Activated CD4-positive, alpha-beta T cell treated with anti-CD3 and anti-CD28 coated beads, Interleukin-2, amount 10 ng/mL, durations not matched to agents 24 days and 14 days (primary cell): Measurements from ENCODE around the gene PLXNA4. TPM values are rescaled to one million over a fixed set of nuclear protein-coding genes. Genes with fewer than 3 reads are reported as not detected.

Experiments used
- DNase-seq: peaks from one replicate; pipeline ENCODE4 v3.0.0; 2022
- H3K27ac Mint-ChIP-seq: one replicate; pipeline ENCODE4 v1.8.0; 2022; ENCODE audit warnings: mild to moderate bottlenecking, mixed read lengths
- H3K27me3 Mint-ChIP-seq: one replicate; pipeline ENCODE4 v1.8.0; 2022; ENCODE audit warnings: mixed read lengths
- H3K36me3 Mint-ChIP-seq: one replicate; pipeline ENCODE4 v1.8.0; 2022; ENCODE audit warnings: low read depth, mild to moderate bottlenecking, mixed read lengths
- H3K4me1 Mint-ChIP-seq: one replicate; pipeline ENCODE4 v1.8.0; 2021; ENCODE audit warnings: mixed read lengths
- H3K4me3 Mint-ChIP-seq: one replicate; pipeline ENCODE4 v1.8.0; 2022; ENCODE audit warnings: mild to moderate bottlenecking, moderate library complexity, mixed read lengths
- H3K9me3 Mint-ChIP-seq: one replicate; pipeline ENCODE4 v1.8.0; 2021; ENCODE audit warnings: mixed read lengths
- intact Hi-C: fragments of 100-400 bp; cut with micrococcal nuclease; formaldehyde crosslinking; loops from one replicate; pipeline ENCODE4 v1.15.1; 2023
- total RNA-seq: library from RNA; stranded (reverse); gene quantifications from 2 replicates; pipeline ENCODE4 v1.2.3, GENCODE V29; 2022

The PLXNA4 gene
- total RNA-seq, 1 donor from 2014 or later = 0.70 TPM

DNA sequence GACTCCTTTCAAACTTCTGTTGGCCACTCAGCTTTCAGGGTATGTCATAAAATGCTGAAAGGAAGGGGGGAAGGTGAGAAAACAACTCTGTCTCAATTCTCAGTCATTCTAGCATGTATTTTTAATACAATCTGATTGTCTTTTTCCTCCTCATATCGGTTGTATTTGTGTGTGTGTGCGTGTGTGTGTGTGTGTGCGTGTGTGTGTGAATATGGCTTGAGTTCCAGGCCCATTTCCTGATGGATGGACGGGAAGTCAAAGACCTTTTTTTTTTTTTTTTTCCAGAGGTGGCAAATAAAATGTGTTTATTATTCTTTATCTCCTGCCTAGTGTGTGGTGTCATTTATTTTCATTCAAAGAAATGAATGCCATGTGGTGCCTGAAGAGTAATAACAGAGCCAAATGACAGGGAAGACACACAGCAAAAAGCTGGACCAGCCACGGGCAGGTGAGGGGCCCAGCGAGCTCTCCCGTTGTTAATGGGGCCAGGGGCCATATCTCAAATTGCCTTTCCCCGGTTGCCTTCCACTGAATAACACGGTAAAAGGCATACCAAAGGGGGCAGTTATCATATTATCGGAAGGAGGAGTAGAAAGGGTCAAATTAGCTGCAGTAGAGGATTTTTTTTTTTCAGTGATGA lies 3.1 kb upstream of the PLXNA4 start:
- Mint-ChIP-seq H3K4me1 (peaks cover 25% of the 10 kb centered on the region), H3K4me3 (no peak overlapping the region), H3K9me3 (no peaks in the 10 kb centered on the region), H3K27me3 (peaks cover 61% of the 10 kb centered on the region), H3K27ac (no peak overlapping the region), H3K36me3 (no peaks in the 10 kb centered on the region)
- intact Hi-C loops = loop anchor here (5.0 kb wide), 1 partner anchor 142 kb away; no protein-coding TSS in a partner anchor
- no peak for DNase-seq

DNA sequence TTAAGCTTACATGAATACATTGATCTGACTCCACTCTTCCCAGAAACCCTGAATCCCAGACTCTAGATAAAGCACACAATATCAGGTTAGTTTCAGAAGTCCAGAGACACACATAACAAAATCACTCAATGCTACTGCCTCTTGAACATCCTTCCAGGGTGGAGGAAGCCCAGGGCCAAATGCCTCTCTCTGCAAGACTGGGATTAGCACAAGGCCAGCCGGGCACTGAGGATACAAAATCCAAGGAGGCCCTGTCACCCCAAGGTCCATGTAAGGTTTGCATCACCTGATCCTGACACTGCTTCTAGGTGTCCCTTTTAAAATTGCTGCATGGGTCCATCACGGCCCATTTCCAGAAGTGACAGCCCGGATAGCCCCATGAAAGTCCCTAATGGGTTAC lies 2.6 kb upstream of the PLXNA4 start:
- Mint-ChIP-seq H3K9me3 (no peaks in the 10 kb centered on the region), H3K27me3 (peaks cover 64% of the 10 kb centered on the region), H3K27ac (no peak overlapping the region), H3K4me3 (no peak overlapping the region), H3K36me3 (no peaks in the 10 kb centered on the region), H3K4me1 (peaks cover 28% of the 10 kb centered on the region)
- no peak for DNase-seq
- intact Hi-C loops = loop anchor here (5.0 kb wide), 1 partner anchor 142 kb away; no protein-coding TSS in a partner anchor

DNA sequence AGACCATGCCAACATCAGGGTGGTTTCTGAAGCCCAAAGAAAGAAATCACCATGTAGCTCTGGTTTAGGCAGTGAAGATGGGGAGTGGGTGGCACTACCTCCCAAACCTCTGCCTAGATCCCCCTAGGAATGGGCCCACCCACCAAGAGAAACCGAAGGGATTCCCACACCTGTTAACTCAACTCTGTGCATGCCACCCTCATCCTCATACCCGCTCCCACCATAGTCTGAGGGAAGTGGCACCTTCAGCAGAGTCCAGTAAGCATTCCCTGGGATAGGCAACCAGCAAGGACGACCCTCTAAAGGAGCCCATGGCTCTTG lies 1.7 kb upstream of the PLXNA4 start:
- Mint-ChIP-seq H3K4me1 (peaks cover 36% of the 10 kb centered on the region), H3K9me3 (no peaks in the 10 kb centered on the region), H3K4me3 (peak overlapping the region; percentile 68), H3K27ac (no peak overlapping the region), H3K27me3 (peaks cover 69% of the 10 kb centered on the region), H3K36me3 (peaks cover 2% of the 10 kb centered on the region)
- no peak for DNase-seq
- intact Hi-C loops = loop anchor here (5.0 kb wide), 1 partner anchor 141 kb away; no protein-coding TSS in a partner anchor

DNA sequence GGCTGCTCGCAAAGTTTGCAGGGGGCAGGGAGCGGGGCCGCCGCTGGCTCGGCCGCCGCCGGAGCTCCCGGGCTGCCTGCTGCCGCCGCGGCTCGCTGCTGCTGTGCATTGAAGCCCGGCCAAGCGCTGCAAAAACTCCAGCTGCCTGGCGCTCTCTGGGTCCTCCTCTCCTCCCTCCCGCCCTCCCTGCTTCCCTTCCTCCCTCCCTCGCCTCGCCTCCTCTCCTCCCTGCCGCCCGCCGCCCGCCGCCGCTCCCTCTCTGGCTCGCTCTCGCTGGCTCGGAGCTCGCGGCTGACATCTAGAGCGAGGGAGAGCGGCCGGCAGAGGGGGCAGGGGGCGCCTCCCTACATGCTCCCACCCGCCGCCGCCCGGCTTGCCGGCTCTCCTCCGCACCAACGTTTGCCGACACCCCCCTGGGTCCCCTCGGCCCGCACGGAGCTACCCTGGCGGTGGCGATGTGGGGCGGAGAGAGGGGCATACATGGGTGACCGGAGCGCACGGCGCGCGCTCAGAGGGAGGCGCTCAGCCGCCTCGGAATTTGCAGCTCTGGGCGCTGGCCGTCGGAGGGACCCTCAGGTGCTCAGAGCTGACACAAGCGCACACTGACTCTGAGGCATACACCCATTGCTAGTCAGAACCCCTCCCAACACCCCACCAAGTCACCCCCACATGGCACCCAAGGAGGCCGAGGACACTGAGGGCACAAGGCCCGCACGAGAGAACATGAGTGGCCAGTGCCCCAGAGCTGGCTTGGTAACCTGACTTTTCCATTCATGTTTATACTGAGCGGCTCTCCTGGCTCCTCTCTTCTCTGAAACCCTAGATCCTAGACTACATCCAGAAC lies 1.2 kb upstream of the PLXNA4 start:
- Mint-ChIP-seq H3K4me3 (peak overlapping the region; percentile 68), H3K27ac (no peak overlapping the region), H3K4me1 (peaks cover 38% of the 10 kb centered on the region), H3K27me3 (peaks cover 70% of the 10 kb centered on the region), H3K36me3 (peaks cover 4% of the 10 kb centered on the region), H3K9me3 (no peaks in the 10 kb centered on the region)
- intact Hi-C loops = loop anchor here (5.0 kb wide), 1 partner anchor 140 kb away; no protein-coding TSS in a partner anchor
- peak; percentile 81 for DNase-seq

DNA sequence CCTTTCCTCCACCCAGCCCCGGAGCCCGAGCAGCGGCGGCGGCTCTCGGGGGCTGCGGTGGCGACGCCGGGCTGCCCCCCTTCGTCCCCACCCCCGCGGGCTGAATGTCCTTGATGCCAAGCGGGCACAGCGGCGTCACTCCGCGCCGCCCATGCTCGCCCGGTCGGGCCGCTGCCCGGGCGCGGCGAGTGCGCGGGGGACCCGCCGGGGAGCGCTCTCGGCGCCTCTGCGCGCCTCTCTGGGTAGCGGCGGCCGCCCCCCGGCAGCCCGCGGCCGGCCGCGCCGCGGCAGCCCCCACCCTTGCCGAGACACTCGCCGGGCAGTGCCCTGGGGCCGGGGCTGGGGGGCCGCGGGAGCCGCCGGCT lies 433 bp upstream of the PLXNA4 start:
- intact Hi-C loops = loop anchor here (5.0 kb wide), 1 partner anchor 139 kb away; no protein-coding TSS in a partner anchor
- peaks cover 38% of the 10 kb centered on the region for H3K4me1 Mint-ChIP-seq
- H3K4me3 Mint-ChIP-seq = peak overlapping the region; percentile 77
- H3K27me3 Mint-ChIP-seq = peaks cover 74% of the 10 kb centered on the region
- H3K9me3 Mint-ChIP-seq = no peaks in the 10 kb centered on the region
- no peak for DNase-seq
- no peak overlapping the region for H3K27ac Mint-ChIP-seq
- peaks cover 4% of the 10 kb centered on the region for H3K36me3 Mint-ChIP-seq

DNA sequence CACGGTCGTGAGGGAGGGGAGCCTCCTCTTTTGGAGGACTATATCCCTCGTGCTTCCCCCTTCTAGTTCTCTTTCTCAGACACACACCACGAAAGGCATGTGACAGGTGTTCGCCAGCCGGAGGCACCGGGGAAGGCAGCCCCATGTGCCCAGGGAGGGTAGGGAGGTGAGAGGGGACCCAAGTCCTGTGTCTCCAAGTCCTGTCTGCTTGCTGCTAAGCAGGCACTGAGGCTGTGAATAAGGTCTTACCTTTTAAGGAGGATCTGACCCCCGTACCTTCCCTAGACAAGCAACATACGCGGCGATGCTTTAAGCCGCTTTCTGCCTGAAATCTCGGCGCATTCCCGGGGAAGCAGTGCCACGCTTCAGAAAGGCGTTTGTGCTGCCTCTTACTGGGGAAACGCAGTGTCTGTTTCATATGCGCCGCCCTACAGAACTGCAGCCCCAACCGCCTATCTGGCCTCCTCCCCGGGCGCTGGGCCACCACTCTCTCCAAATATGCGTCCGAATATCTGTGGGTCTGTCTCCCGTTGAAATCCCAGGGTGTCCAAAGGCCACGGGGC lies 770 bp downstream of the PLXNA4 start:
- Mint-ChIP-seq H3K36me3 (peaks cover 6% of the 10 kb centered on the region), H3K9me3 (no peaks in the 10 kb centered on the region), H3K27ac (no peak overlapping the region), H3K4me1 (peaks cover 33% of the 10 kb centered on the region), H3K4me3 (peak overlapping the region; percentile 77), H3K27me3 (peaks cover 77% of the 10 kb centered on the region)
- intact Hi-C loops = loop anchor here (5.0 kb wide), 1 partner anchor 138 kb away; no protein-coding TSS in a partner anchor
- DNase-seq = peak; percentile 77

DNA sequence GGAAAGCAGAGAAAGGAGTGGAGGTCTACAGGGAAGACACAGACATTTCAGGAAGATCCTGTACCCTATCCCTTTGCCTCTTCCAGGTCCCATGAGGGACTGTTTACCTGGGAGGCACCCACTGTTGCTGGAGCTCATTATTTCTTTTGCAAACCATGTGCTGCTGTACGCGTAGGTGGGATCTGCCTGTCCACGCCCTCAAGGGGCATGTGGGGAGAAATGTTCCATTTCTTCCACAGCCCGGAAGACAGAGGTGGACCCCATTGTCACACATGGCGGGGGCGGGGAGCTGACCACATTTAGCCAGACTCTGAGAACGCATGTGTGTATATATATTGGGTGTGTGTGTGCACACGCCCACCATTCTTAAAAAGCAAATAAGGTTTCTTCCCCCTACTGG lies 2.0 kb downstream of the PLXNA4 start:
- no peak for DNase-seq
- H3K27me3 Mint-ChIP-seq = peaks cover 82% of the 10 kb centered on the region
- peak overlapping the region; percentile 40 for H3K4me3 Mint-ChIP-seq
- H3K27ac Mint-ChIP-seq = no peak overlapping the region
- intact Hi-C loops = no loop called here
- H3K9me3 Mint-ChIP-seq = no peaks in the 10 kb centered on the region
- peaks cover 11% of the 10 kb centered on the region for H3K36me3 Mint-ChIP-seq
- H3K4me1 Mint-ChIP-seq = peaks cover 34% of the 10 kb centered on the region

DNA sequence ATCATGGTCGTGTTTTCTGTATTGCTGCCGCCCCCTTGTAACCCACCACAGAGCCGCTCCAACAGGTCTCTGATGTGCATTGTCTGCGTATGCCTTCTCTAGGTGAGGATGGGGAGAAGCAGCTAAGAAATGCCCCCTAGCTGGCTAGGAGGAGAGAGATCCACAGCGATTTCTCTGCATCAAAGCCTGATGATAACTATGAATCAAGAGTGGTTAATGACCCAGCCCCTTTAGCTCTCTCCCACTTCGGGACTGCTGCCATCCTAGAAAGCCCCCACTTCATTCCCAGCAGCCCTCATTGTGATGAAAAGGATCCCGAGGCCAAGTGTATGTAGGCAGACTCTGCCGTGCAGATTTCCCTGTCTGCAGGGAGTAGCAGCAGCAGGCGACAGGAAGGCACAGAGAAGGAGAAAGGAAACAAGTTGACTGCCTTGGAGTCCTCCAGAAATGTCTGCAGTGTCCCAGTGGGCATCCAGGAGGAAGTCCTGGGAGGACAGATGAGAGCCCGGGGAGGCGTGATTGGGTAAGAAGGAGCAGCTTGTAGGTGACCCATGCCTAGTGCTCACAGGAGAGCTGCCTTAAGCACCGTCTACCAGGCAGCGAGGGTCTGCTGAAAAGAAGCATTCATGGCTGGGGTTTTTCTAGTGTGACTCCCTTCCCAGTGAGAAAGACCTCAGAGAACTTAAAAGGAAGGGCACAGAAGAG lies 2.9 kb downstream of the PLXNA4 start:
- peak overlapping the region; percentile 40 for H3K4me3 Mint-ChIP-seq
- peaks cover 12% of the 10 kb centered on the region for H3K36me3 Mint-ChIP-seq
- peaks cover 34% of the 10 kb centered on the region for H3K4me1 Mint-ChIP-seq
- no peaks in the 10 kb centered on the region for H3K9me3 Mint-ChIP-seq
- intact Hi-C loops = no loop called here
- peaks cover 80% of the 10 kb centered on the region for H3K27me3 Mint-ChIP-seq
- no peak overlapping the region for H3K27ac Mint-ChIP-seq
- DNase-seq = no peak

DNA sequence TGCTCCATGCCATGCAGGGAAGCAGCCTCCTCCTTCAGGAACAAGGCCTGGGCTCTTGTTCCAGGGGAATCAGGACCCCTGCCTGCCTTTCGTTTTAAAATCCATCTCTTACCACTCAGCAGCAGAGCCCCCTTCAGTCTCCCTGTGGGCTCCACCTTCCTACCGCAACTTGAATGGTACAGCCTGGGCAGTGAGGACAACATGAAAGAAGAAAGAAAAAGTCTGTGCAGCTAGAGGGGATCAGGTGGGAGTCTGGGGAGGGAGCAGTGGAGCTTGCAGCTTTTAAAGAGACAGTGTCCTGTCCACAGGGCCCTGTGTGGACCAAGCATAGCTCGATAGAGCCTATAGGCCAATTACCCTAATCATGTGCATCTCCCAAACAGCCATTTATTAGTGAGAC lies 3.7 kb downstream of the PLXNA4 start:
- Mint-ChIP-seq H3K4me1 (peaks cover 32% of the 10 kb centered on the region), H3K27me3 (peaks cover 78% of the 10 kb centered on the region), H3K27ac (no peak overlapping the region), H3K9me3 (no peaks in the 10 kb centered on the region), H3K4me3 (no peak overlapping the region), H3K36me3 (peaks cover 12% of the 10 kb centered on the region)
- DNase-seq = no peak
- intact Hi-C loops = no loop called here

DNA sequence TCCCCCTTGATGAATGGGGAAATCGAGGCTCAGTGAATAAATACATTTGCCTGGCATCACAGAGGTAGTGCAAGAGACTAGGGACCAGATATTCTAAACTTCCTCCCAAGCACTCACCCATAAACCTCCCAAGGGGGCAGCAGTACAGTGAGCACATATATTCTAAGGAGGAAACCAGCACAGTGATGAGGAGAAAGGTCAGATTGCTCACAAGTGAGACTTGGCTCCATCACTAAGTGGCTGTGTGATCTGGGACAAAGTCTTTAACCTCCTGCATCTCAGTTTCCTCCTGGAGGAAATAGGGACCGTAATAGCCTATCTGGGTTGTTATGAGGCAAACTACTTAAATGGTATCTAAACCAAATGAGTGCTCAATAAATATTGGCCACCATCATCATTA lies 4.3 kb downstream of the PLXNA4 start:
- H3K27ac Mint-ChIP-seq = no peak overlapping the region
- peaks cover 83% of the 10 kb centered on the region for H3K27me3 Mint-ChIP-seq
- H3K36me3 Mint-ChIP-seq = peaks cover 12% of the 10 kb centered on the region
- peaks cover 31% of the 10 kb centered on the region for H3K4me1 Mint-ChIP-seq
- DNase-seq = no peak
- no peak overlapping the region for H3K4me3 Mint-ChIP-seq
- intact Hi-C loops = no loop called here
- no peaks in the 10 kb centered on the region for H3K9me3 Mint-ChIP-seq

DNA sequence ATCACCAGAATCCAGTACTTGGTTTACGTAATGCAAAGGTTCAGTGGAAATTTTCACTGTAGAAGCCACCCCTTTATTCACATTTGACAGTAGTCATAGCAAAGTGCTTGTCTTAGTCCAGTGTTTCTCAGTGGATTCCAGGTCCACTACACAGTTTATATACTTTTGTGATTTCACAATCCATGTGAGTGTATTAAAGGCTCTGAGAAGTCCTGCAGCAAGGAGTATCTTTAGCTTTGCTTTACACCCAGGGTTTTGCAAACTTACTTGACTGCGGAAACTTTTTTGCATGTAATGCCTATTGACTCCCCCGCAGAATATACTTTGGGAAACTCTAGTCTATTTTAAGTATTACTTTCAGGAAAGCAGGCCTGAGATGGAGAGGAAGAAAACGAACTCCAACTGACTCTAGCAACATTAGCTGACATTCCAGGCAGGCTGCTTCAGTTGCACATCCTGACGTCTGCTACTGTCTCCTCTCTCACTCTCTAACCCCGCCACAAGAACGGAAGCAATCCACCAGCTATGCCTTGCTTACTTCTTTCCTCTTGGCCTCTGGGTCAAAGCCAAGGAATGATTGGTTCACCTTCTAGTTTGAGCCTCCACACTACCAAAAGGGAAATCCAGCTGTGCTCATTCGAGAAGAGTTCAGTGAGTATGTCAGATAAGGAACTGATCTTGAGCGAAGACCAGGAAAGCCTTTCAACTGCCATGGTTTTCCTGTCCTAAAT lies 6.2 kb downstream of the PLXNA4 start:
- Mint-ChIP-seq H3K9me3 (no peaks in the 10 kb centered on the region), H3K4me1 (peaks cover 22% of the 10 kb centered on the region), H3K4me3 (no peak overlapping the region), H3K36me3 (peaks cover 12% of the 10 kb centered on the region), H3K27ac (no peak overlapping the region), H3K27me3 (peaks cover 84% of the 10 kb centered on the region)
- no peak for DNase-seq
- intact Hi-C loops = no loop called here

DNA sequence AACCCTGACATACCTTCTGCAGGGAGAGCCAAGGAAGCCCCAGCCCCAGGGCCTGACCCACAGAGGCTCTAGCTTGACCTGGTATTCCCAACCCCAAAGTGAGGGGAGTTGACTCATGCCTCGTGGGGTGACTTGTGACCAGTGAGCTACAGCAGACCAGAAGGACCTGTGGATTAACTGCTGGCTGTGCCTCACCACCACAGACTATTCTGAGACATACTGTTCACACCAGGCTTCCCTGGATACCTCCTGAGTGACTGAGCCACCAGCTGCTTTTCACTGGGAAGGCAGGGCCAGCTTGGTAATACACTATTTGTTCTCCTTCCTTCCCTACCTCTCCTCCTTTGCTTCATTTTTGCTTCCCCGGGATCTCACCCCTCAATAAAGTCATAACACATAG lies 7.3 kb downstream of the PLXNA4 start:
- Mint-ChIP-seq H3K4me3 (no peak overlapping the region), H3K4me1 (peaks cover 20% of the 10 kb centered on the region), H3K9me3 (no peaks in the 10 kb centered on the region), H3K27ac (no peak overlapping the region), H3K27me3 (peaks cover 84% of the 10 kb centered on the region), H3K36me3 (peaks cover 15% of the 10 kb centered on the region)
- no peak for DNase-seq
- intact Hi-C loops = no loop called here

DNA sequence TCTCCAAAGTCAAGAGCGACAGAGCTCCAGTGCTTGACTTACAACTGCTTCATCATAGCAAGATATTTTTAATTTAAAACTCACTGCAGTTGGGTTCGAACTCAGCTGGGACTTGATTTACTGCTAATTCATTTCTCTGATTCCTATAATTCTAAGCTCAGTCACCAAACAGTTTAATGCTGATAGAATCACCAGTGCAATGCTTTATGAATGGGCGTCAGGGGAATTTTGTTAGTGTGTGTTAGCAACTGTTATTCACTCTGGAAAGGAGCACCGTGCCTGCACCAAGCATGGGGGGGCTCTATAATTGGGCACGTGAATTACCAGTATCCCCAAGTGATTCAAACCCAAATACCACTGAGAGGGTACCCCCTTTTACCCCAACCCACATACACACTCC lies 10.4 kb downstream of the PLXNA4 start:
- H3K27ac Mint-ChIP-seq = no peak overlapping the region
- no peak overlapping the region for H3K4me3 Mint-ChIP-seq
- H3K9me3 Mint-ChIP-seq = no peaks in the 10 kb centered on the region
- no peak for DNase-seq
- H3K27me3 Mint-ChIP-seq = peaks cover 79% of the 10 kb centered on the region
- intact Hi-C loops = no loop called here
- peaks cover 11% of the 10 kb centered on the region for H3K36me3 Mint-ChIP-seq
- peaks cover 9% of the 10 kb centered on the region for H3K4me1 Mint-ChIP-seq
